Activated T-helper 1 cell treated with Interleukin-2 at 50 U/mL for 16 hours (primary cell): Measurements from ENCODE around the gene FBXW8.
A peak's percentile ranks its signal among the peaks of the same experiment; 100 is the strongest.

Source experiments
- DNase-seq: peaks from one replicate; pipeline ENCODE4 v3.0.0-alpha.2; 2020; ENCODE audit warnings: low read depth

Gene FBXW8

DNA sequence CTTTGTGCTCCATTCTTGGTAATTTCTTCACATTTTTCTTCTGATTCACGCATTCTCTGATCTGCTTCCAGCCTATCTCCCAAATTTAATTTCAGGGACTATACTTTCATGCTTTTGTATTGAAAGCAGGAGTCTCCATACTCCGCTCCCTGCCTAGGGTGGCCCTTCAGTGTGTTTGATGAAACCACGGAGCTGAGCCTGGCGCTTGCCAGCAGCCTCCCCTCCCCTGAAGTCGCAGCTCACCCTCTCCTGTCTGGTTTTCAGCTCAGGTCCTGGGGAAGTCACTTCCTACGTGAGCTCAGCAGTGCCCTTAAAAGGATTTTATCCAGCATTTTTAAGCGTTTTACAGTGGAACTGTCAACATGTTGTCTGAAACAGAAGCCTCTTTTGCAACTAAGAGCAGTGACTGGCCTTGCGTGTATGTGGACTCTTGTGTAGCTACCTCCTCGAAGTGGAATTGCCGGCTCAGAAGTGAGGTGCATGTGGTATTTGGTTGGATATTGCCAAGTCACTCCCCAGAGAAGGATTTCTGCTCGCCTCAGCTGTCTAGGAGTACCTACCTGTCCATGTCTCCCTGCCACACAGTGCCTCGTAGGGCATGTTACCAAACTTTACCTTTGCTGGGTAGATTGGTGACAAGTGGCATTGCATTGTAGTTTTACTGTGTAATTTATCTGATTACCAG, 109.9 kb downstream of the FBXW8 start:
- no peak for DNase-seq

DNA sequence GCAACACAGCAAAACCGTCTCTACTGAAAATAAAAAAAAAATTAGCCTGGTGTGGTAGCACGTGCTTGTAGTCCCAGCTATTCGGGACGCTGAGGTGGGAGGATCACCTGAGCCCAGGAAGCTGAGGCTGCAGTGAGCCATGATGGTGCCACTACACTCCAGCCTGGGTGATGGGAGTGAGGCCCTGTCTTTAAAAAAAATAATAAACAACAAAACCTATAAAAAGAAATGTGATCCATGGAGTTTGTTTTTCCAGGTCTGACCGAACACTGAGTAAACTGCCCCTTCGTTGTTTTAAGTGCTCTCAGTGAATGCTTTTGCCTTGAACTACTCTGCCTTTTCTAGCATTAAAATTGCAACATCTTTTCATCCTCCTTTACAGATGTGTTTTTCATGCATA, 111.7 kb downstream of the FBXW8 start:
- no peak for DNase-seq

DNA sequence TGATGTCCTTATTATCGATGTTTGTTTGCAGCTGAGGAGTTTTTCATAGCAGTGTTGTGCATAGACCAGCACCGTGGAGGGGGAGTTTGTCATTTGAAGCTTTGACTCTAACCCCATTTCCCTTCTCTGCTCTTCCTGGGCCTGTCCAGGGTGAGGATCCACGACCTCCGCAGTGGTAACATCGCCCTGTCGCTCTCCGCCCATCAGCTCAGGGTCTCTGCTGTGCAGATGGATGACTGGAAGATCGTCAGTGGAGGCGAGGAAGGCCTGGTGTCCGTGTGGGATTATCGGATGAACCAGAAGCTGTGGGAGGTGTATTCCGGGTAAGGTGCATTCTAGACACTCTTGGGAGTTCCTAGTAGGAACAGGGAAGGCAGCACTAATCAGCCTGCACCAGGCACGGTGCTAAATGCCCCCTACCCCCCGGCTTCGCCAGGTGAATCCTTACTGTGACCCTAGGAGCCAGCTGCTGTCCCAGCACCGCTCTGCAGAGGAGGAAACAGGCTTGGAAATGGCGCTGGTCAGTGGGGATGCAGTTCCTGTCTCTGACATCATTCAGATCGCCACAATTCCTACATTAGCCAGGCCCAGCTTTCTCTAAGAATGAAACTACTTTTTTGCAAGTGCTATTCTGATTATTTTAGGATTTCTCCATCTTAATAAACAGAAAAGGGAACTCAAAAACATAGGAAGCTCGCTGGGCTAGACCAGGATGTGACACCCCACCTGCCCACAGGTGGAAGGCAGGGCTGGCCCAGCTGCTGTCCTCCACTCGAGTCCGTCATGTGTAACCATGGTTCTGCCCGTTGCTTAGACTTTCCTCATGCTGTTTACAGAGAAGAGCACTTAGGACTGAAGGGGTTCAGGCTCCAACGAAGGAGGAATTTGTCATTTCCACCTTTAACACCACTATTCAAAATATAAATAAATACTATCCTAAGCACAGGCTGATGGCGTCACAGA, 113.5 kb downstream of the FBXW8 start:
- DNase-seq: no peak

DNA sequence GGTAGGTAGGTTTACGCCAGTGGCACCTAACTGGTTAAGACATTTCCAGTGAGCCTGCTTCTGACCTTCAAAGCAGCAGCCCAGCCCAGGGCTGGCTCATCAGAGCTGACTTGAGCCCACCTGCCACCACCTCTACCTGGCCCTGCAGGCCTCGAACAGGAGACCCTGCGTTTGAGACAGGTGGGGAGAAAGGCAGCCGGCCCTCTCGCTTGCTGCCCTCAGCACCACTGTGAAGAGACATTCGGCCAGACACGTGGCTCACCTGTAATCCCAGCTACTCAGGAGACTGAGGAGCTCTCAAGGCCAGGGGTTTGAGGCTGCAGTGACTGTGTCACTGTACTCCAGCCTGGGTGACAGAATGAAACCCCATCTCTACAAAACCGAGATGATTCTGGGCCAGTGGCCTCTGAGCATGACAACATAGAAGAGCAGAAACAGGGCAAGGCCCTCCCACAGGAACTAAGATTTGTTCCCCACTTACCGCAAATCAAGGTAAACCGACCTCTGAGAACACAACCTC, 114.3 kb downstream of the FBXW8 start:
- DNase-seq: no peak

DNA sequence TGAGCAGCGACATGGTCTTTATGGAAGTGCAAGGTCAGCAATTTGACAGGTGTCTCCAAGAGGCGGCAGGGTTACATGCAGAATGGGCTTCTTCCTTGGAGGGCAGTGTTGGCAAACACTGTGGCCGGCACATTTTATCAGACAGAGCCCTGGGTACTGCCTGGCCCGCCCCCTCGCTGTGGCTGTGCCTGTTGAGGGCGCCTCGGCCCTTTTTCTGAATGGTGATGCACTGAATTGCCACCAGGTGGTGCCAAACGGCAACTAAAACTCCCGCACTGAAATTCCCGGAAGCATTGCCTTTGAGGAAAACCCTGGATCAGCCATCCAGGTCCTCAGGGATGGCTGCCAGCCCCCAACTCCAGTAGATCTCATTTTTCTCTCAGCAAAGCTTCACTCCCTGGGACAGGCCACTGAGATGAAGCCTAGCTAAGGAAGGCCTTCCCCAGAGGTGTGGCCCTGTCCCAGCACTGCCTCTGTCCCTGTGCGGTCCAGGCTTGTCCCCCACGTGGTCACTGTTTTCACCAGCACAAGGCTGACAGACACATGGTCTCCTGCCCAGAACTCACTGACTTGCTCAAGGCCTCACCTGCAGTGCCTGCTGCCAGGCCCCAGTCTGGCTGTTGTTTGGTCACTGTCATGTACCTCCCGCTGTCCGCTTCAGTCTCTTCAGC, 114.9 kb downstream of the FBXW8 start:
- DNase-seq: peak; percentile 9

DNA sequence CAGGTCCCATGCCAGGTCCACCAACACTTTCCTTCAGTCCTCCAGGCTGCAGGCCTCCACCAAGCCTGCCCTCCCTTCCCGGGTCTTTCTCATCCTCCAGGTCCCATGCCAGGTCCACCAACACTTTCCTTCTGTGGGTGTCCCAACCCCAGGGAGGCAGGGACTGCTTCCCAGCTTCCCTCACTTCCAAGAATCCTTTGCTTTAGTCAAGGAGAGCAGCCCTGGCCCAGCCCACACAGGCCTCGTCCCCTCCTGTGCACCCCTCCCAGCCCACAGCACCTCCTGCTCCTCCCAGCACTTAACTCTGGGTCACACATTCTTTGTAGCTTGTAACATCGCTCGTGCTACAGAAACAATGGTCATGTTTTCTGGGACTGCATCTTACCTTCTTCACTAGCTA, 115.6 kb downstream of the FBXW8 start:
- DNase-seq: no peak

DNA sequence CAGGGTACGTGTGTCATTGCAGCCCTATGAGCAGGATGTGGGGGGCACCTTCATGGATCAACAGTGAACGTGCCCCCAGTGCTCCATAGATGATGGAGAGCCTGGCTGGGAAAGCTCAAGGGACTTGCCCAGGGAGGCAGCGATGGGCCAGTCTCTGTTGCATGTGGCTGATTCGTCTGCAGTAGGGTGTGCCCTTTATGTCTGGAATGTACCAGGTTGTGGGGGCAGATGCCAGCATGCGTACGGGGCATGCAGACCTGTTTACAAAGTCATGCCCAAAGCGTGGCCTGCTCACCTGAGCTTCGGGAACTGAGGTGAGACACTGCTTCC, 116.1 kb downstream of the FBXW8 start:
- no peak for DNase-seq

DNA sequence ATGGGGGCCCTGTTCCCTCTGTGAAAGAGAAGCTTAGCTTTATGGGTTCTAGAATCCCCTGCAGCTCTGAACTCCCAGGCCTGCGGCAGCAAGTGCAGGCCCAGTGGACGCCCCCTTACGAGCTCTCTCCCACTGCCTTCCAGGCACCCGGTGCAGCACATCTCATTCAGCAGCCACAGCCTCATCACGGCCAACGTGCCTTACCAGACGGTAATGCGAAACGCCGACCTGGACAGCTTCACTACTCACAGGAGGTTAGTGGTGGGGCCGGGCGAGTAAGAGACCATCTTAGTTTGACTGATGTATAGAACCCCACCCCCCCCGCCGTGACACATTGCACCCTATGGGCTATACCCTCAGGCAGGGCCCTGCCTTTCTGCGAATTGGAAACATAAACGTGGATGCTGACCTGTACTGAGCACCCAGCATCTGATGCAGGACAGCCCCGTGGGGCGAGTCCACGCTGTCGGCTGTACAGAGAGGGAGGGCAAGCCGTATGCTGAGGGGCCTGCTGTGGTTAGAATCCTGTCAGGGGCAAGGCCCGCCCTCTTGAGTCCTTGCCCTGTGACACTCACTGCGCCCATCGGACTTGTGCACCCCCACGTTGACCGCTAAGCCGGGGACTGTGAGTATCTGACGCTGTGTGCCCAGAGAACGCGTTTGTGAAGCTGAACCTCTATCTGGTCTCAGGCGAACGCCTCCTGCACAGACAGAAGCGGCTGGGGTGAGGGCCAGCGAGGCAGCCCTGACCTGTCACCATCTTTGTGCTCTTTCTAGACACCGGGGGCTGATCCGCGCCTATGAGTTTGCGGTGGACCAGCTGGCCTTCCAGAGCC, 116.7 kb downstream of the FBXW8 start:
- no peak for DNase-seq

DNA sequence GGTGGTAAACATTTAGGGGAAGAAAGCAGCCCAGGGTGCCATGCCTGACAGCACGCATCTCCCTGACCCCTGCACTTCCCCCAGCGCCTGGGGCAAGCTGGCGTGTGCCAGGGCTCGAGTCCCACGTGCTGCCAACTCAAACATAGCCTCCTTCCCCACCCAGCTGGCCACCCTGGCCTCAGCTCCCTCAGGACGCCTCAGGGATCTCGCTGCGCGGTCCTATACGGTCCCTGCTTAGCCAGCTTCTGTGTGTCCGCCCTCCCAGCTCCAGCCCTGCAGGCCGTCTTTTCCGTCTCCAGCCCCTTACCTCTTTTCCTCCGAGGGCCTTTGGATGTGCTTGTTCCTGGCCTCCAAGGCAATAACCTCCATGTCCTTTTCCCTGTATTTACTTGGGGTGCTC, 117.5 kb downstream of the FBXW8 start:
- DNase-seq: no peak

DNA sequence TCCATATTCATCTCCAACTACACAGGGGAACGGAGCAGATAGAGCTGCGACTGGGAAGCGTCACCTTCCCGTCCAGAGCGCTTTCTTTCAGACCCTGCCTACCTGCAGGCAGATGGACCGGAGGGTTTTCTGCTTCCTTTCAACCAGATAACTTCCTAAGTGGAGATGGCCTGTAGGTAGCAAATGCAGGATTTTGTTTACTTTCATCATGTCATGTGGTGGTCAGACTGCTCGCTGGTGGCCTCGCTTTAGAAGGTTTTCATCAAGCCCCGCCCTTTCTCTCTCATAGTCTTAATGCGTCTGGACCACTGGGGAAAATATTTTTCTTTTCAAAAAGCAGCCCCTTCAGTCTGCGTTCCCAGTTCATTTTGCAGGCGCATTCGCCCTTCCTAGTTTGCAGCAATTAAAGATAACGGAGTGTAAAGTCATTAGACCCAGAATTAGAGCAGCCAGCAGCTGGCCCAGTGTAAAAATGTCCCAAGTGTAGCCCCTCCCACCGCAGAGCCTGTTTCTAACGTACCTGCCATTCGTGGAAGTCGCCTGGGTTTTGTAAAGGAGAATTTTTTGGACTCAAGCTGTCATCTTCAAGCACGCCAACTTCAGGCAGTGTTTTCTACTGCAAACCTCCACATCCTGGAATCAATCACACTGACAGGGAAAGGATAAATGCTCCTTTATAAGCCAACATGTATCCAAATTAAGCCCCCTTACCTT, 119.6 kb downstream of the FBXW8 start:
- DNase-seq: no peak

DNA sequence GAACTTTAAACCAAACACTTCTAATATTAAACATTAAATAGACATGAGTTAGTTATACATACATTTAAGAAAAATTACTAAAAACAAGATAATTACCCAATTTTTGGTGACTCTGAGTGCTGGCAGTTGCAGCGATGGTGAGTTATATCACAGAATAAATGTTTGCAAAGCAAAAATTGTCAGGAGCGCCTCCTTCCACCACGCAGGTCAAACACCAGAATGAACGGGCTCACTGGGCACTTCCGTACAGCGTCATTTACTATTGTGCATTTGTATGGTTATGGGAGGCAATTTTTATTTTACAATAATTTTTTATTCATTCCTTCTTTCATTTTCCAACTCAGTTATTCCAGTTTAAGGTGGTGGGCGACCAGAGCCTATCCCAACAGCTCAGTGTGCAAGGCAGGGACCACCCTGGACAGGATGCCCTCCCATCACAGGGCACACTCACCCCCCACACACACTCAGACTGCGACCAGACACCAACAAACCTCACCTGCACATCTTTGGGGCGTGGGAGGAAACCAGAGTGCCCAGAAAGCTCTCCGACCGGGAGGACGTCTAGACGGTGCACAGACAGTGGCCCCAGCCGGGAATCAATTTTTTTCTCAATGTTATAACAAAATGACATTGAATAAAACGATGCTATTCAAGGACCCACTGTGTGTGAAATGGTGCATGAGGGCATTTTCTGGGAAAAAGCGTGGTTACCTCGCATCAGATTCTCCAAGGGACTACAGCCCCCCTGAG, 121.3 kb downstream of the FBXW8 start:
- no peak for DNase-seq

DNA sequence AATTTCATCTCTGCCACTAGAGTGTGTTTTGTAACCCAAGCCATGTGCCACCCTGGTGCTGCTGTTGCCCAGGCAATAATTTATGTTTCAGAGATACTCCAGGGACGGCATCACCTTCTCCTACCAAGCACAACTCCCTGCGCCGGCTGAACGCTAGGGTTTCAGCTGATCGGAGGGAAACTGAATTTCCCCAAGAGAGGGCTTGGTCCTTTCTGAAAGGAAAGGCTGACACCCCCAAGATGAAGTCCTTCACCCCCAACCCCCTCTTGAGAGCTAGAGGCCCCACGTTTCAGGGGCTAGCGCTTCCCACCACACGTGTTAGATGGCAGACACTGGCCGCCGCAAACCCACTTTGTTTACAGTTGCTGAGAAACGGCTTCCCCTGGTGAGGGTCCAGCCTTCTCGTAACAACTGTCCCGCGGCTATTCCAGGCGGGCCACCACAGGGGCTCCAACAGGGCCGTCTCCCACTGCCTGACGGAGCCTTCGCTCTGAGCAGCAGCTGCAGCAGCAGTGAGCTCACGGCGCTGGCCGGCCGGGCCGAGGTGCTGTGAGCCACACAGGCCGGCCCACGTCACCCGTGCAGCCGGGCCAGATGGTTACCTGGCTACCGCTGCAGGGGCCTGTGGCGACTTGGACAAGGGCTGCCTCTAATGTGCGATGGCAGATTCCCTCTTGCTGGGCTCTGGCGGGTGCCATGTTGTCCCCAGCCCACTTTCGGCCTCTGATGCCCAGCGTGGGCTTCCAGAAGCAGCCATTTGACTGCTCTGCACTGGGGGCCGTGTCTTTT, 122.0 kb downstream of the FBXW8 start:
- no peak for DNase-seq

DNA sequence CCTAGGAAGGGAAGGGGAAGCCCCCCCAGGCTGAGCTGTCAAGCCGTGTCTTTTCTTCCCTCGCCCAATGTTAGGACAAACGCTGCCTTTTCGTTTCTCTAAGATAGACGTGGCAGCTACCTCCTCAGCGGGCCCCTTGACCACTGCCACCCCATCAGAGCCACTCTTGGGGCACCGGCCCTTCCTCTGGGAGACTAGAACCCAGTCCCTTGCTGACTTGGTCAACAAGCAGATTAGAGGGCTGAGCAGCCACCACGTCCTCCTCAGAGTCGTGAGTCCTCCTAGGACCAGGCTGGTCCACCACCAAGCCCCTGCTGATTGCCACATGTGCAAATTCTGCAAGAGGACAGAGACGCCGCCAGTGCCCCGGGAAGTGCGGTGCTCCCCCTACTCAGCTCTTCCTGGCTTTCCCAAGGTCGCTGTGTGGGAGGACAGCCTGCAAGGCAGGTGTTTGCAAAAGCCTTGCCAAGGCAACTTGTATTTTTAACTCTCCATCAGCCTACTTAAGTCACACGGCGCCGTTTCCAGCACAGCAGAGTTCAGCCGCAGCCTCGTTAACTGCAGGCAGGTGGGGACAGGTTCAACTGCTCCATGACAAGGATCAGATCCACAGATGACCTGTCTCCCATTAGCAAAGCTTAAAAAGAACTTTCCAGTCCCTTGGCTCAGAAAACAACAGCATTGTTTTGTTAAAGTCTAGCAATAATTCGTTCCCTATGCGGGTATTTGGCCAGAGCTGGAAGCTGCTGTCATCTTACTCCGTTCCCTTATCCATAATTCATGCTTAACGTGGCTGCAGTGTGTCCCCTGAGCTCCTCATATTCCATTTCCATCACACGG, 122.9 kb downstream of the FBXW8 start:
- no peak for DNase-seq

DNA sequence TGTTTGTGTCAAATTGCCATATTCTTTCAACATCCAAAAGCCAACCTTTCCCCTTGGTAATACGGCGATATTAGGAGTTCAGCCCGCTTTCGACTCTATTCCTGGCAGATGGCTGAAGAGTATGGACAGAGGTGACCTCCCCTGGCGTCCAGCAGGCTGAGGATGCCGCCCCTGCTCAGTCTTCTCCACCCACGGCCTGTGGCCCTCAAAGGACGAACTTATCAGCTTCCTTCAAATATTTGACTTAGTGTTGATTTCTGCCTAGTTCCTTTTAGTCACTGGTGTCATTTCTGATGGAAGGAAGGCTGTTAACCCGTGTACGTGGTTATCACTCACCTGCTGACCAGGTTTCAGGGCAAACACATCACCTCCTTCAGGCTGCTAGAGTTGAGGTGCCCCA, 123.5 kb downstream of the FBXW8 start:
- no peak for DNase-seq

DNA sequence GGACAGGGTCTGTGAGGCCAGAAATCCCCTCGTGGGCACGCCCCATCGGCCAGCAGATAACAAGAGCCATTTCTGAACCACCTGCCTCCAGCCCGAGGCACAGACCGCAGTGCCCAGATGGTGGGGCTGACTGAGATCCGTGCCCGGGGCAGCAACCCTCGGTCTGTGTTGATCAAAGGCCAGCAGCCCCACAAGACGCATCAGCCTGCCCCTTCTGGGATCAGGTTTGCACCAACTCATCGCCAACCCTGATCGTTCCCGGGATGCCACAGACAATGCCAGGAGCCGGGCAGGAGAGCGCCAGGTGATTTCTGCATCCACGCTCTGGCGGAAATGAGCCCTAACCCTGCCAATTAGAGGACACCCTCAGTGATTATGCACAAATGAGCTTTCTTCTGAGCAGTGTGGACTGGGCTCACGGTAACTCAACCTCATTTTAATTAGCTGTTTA, 124.0 kb downstream of the FBXW8 start:
- DNase-seq: no peak

DNA sequence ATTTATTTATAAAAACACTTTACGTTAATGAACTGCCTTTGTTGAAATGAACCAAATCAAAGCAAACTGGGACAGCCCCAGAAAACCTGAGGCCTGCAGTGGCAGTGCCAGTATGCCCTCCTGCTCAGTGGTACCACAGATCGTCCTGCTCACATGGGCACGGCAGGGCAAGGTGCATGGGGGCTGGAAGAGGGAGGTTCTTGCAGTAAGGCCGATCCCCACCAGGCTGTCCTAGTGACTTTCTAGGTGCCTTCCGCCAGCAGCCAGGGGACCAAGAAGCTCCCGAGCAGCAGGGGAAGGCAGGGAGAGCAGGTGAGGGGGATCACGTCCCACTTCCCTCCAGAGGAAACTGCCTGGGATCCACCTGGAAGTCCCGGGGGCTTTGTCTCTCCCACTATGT, 124.5 kb downstream of the FBXW8 start:
- no peak for DNase-seq

DNA sequence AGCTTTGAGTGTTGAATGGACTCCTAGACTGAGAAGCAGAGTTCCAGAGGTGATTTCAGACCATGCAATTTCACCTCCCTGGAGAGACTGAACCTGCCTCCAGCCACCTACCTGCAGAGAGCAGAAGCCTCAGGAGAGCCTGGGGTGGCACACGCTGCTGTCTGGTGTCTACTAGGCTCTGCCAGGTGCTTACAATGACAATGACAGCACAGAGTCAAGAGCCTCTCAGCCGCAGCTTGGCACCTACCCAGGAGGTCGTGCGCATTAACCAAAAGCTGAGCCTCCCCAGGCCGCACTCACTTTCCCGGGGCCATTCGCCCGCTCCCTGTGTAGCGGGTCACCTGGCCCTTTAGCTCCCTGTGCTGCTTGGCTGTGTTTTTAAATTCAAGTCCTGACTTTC, 125.3 kb downstream of the FBXW8 start:
- no peak for DNase-seq

DNA sequence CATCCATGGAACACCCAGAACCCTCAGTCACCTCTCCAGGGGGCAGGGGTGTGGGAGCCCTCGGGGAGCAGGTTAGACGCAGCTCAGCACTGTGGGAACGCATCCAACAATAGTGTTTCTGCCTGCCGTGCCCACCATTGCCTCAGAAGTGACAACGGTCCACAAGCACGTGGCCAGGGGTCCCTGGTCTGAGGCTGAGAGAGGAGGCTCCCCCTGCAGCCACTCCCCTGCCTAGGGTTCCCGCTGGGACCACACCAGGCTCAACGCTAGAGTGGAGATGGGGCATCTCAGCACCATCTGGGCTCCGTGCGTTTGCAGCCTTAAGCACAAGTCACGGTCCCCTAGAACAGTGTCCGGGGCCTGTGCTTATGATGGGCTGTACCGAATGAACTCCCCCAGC, 125.8 kb downstream of the FBXW8 start:
- no peak for DNase-seq
